ENCODE results near the gene TOMM70.

DNA sequence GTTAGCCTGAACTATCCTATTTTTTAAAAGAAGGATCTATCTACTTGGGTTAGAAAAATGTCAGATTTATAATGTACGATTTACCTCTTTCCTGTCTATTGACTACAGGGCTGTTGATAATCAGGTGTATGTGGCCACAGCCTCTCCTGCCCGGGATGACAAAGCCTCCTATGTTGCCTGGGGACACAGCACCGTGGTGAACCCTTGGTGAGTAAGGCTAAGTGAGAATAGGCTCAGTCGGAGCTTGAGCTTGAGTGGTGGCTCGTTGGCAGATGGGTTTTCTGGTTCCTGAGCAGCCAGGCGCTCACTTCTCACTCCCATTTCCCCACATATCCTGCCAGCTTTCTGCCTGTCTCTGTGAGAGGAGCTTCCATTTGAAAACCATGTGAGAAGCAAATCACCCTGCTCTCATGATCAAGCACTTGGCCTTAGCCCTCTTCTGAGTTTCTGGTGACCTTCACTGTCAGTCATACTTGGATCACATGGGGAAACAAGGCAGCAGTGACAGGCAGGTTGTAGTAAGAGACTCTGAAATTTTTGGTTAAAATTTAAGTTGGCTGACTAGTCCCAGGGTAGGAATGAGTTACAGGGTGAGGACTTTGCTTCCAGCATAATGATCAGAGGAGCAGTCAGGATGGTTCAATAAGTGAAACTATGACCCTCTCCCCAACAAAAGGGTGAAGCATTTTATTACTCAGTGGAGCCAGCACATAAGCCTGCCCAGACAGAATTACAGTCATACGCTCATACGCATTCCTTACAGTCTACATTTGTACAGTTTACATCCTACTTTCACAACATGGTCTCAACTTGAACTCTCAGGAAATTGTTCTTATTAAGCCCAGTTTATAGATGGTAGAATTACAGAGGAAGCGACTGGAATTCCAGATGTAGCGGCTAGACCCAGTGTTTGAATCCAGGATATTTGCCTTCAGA is 48.3 kb downstream of the TOMM70 start:
- TF ChIP-seq, protein P1, sequence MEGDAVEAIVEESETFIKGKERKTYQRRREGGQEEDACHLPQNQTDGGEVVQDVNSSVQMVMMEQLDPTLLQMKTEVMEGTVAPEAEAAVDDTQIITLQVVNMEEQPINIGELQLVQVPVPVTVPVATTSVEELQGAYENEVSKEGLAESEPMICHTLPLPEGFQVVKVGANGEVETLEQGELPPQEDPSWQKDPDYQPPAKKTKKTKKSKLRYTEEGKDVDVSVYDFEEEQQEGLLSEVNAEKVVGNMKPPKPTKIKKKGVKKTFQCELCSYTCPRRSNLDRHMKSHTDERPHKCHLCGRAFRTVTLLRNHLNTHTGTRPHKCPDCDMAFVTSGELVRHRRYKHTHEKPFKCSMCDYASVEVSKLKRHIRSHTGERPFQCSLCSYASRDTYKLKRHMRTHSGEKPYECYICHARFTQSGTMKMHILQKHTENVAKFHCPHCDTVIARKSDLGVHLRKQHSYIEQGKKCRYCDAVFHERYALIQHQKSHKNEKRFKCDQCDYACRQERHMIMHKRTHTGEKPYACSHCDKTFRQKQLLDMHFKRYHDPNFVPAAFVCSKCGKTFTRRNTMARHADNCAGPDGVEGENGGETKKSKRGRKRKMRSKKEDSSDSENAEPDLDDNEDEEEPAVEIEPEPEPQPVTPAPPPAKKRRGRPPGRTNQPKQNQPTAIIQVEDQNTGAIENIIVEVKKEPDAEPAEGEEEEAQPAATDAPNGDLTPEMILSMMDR (IDR thresholded peaks at IDR 0.05) = no peak
- TF ChIP-seq POLR2A (IDR thresholded peaks at IDR 0.05) = no peak

Measured in adrenal gland (tissue), 5 donors.